GM19238 (cell line): ENCODE measurements around the gene DLG2.

Source experiments
- DNase-seq: peaks from one replicate; pipeline ENCODE4 v3.0.0; 2011; ENCODE audit warnings: low spot score; ENCODE audit not compliant: insufficient read length

Gene DLG2

GRCh38 chr11:84232511-84232910, 1394.6 kb downstream of the DLG2 start:
- no peak for DNase-seq

- no peak for DNase-seq
These were observed 1396.7 kb downstream of the DLG2 start for GRCh38 chr11:84230402-84230801.

GRCh38 chr11:84227970-84228665, 1399.0 kb downstream of the DLG2 start:
- no peak for DNase-seq

DNA sequence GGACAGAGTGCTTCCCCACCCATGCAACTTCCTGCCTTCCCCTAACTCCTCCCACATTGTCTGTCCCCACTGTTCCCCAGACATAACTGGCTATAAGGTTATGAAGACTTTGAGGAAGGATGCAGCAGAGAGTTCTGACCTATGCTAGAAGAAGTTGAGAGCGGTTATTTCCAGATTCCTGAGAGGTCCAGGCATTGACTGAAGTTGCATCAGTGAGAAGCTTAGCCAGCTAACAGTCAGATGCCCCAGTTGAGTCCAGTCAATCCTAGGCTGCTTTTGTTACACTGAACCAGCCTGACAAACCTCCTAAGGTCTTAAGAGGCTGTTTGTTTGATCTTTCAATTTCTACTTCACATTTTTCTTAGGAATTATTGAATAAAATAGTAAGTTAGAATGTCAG, 1403.1 kb downstream of the DLG2 start:
- DNase-seq, result no peak

- DNase-seq, result no peak
These were observed 1408.8 kb downstream of the DLG2 start for GRCh38 chr11:84218318-84218717.

GRCh38 chr11:84215672-84216071, 1411.5 kb downstream of the DLG2 start:
- DNase-seq, result no peak

DNA sequence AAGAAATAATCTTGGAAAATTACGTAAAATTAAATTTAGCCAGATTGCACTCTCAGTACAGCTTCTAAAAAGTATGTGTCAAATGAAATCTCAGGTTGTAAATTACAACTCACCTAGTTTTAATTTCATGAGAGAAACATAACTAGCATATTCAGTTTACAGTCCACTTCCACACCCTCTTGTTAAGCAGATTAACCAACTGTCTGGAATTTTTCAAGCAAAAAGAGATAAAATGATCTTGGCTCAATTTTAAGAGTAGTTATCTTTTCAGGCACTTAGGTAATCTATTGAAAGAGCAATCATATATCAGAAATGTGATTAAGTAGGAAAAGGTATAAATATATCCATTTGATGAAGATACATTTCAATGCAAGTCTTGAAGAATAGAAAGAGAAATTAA, 1412.6 kb downstream of the DLG2 start:
- no peak for DNase-seq

DNA sequence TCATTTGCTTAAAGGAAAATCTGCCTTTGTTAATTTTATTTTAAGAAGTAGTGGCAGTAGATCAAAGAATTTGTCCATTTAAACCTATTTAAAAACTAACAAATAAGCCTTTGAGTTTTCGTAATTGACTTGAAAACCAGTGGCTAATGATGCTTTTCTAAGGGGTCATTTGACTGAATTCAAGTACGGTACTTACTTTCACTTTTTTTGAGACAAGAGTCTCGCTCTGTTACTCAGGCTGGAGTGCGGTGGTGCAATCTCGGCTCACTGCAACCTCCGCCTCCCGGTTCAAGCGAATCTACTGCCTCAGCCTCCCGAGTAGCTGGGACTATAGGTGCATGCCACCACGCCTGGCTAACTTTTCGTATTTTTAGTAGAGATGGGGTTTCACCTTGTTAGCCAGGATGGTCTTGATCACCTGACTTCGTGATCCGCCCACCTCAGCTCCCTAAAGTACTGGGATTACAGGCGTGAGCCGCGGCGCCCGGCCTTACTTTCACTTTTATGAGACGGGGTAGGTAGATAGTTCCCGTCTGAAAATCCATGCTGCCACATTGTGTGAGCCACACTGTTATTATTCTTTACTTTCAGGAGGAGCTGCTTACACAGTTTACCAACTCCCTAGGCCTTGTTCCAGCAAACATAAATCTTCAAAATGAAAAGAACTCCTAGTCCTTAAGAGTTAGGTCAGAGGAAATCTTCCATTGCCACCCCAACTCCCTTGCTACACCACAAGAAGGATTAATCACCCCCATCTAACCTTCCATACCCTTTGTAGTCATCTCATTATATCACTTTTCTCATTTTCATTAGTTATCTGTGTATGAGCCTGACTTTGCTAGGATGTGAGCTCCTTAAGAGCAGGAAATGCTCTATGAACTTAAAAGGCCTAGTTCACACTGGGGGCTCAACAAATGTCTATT, 1414.4 kb downstream of the DLG2 start:
- no peak for DNase-seq

DNA sequence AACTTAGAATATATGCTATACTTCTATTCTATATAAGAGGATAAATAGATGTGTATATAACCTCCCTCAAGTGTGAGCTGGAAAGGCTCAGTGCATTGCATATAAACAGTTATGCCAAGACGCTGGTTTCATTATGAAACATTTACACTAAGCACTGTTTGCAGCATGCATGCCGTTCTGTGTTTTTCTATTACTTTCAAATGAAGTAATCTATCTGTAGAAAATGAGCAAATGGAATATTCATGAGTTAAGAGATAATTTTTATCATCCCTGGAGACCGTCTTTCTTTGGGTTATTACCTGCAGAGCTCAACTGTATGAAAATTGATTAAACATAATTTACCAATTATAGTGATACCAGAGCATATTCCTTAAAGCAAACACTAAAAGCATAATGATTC, 1415.2 kb downstream of the DLG2 start:
- DNase-seq, result no peak

GRCh38 chr11:84194696-84195095, 1432.4 kb downstream of the DLG2 start:
- no peak for DNase-seq

DNA sequence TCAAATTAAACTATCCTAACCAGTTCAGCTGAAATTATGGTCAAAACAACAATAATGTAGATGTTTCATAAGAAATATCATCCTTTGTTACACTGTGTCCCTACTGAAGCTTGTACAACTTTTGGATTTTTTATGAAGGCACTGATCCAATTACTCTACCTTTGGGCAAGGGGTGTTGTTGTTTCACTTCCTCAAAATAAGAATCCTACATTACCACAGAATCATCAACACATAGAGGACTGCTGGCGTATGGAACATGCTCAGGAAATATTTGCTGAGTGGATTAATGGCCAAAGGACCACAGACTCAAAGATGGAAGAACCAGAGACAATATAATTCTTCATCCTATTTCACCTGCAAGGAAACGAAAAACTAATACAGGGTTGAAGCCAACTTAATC, 1433.4 kb downstream of the DLG2 start:
- DNase-seq, result no peak

GRCh38 chr11:84188521-84188920, 1438.6 kb downstream of the DLG2 start:
- no peak for DNase-seq

- DNase-seq, result no peak
These were observed 1454.1 kb downstream of the DLG2 start for GRCh38 chr11:84173078-84173477.

- no peak for DNase-seq
These were observed 1462.0 kb downstream of the DLG2 start for GRCh38 chr11:84165139-84165538.

- DNase-seq, result no peak
These were observed 1462.4 kb downstream of the DLG2 start for GRCh38 chr11:84164728-84165127.

- no peak for DNase-seq
These were observed 1464.0 kb downstream of the DLG2 start for GRCh38 chr11:84163116-84163515.

DNA sequence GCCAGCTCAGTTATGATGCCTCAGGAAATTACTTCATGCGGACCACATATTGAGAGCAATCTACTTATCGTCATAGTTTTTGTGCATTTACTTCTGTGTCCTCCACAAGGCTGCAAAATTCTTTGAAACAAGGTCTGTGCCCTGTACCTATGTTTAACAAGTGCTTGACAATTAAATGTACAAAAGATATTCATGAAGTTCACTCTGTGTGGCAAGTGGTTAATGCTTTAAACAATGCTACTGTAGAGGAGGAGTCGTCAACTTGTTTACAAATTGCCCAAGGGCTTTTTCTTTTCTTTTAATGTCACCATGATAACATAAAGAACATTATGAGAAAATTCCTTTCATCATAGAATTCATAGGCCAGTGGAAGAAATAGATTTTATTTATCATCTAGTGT, 1469.5 kb downstream of the DLG2 start:
- no peak for DNase-seq

DNA sequence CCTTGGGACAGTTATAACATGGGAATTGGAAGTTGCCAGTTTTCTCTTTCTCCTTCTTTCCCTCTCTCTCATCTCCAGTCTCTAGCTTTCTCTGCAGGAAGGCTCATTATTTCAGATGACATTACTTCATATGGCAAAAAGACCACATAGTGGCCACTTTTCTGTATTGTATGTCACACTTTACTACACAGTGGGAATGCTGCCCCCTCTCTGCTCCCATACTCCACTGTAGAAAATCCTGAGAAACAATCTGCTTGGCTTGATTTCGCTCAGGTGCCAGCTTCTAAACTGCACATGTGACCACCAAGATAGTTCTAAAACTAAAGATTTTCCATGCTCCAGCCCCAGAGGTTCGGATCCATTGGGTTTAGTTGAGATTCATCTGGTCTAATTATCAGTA, 1480.3 kb downstream of the DLG2 start:
- DNase-seq, result no peak

GRCh38 chr11:84145616-84146185, 1481.4 kb downstream of the DLG2 start:
- no peak for DNase-seq

- no peak for DNase-seq
These were observed 1482.6 kb downstream of the DLG2 start for GRCh38 chr11:84144531-84144930.

GRCh38 chr11:84142411-84142810, 1484.7 kb downstream of the DLG2 start:
- DNase-seq, result no peak

- no peak for DNase-seq
These were observed 1486.6 kb downstream of the DLG2 start for GRCh38 chr11:84140386-84141169.
